ENCODE data around the gene LAD1. TPM values are rescaled to one million over a fixed set of nuclear protein-coding genes. Genes with fewer than 3 reads are reported as not detected.

The LAD1 gene
- total RNA-seq, 1 donor from 2014 or later = 1.2 TPM

DNA sequence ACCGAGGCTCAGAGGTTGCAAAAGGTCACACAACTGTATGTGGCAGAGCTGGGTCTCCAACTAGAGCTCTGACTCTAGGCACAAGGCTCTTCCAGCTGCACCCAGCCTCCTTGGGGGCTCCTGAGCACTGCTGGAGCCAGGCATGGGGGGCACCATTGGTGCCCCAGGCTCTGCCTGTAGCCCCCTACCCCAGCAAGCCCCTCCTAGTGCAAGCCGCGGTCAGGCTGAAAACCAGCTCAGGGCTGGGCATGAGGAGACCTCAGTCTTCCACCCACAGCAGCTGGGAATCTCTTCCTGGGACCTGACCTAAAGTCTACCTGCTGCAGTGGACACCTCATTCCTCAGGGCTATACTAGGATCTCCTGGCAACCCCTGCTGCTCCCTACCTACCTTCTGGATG lies 36.2 kb downstream of the LAD1 start:
- H3K9ac ChIP-seq (ENCODE audit: low read length) = no peak overlapping the region
- peaks cover 13% of the 10 kb centered on the region for H3K4me1 Mint-ChIP-seq (ENCODE audit: low read depth, unreplicated experiment)
- H3K36me3 Mint-ChIP-seq (ENCODE audit: low read depth, unreplicated experiment) = peaks cover 2% of the 10 kb centered on the region
- H4K20me1 ChIP-seq (ENCODE audit: insufficient read depth, low read length) = no peaks in the 10 kb centered on the region
- peaks cover 14% of the 10 kb centered on the region for H3K27me3 ChIP-seq (ENCODE audit: insufficient read depth, low read length)
- TF ChIP-seq EZH2 (IDR thresholded peaks at IDR 0.05; ENCODE audit: insufficient read depth, low read length) = no peak
- TF ChIP-seq, protein P1, sequence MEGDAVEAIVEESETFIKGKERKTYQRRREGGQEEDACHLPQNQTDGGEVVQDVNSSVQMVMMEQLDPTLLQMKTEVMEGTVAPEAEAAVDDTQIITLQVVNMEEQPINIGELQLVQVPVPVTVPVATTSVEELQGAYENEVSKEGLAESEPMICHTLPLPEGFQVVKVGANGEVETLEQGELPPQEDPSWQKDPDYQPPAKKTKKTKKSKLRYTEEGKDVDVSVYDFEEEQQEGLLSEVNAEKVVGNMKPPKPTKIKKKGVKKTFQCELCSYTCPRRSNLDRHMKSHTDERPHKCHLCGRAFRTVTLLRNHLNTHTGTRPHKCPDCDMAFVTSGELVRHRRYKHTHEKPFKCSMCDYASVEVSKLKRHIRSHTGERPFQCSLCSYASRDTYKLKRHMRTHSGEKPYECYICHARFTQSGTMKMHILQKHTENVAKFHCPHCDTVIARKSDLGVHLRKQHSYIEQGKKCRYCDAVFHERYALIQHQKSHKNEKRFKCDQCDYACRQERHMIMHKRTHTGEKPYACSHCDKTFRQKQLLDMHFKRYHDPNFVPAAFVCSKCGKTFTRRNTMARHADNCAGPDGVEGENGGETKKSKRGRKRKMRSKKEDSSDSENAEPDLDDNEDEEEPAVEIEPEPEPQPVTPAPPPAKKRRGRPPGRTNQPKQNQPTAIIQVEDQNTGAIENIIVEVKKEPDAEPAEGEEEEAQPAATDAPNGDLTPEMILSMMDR (IDR thresholded peaks at IDR 0.05; ENCODE audit: insufficient read depth, low read depth, low read length) = no peak
- no peaks in the 10 kb centered on the region for H3K4me1 ChIP-seq (ENCODE audit: insufficient read depth, low read length)
- H3K27me3 Mint-ChIP-seq (ENCODE audit: low read depth, unreplicated experiment) = peaks cover 47% of the 10 kb centered on the region
- no peak overlapping the region for H3K4me2 ChIP-seq (ENCODE audit: low read length)
- H3K79me2 ChIP-seq (ENCODE audit: insufficient read depth, low read length) = no peaks in the 10 kb centered on the region
- no peaks in the 10 kb centered on the region for H3K9me3 Mint-ChIP-seq (ENCODE audit: unreplicated experiment)
- no peak overlapping the region for H3K27ac Mint-ChIP-seq (ENCODE audit: unreplicated experiment)
- no peak for FAIRE-seq
- no peak overlapping the region for H3K27ac ChIP-seq (ENCODE audit: low read depth, low read length)
- DNase-seq (ENCODE audit: low read depth) = no peak
- H3K4me3 ChIP-seq (ENCODE audit: insufficient read depth, low read depth, low read length) = no peak overlapping the region
- H2AFZ ChIP-seq (ENCODE audit: low read depth, low read length) = no peak overlapping the region
- H3K4me3 Mint-ChIP-seq (ENCODE audit: unreplicated experiment) = no peak overlapping the region
- no peaks in the 10 kb centered on the region for H3K36me3 ChIP-seq (ENCODE audit: insufficient read depth, low read length)
- no peaks in the 10 kb centered on the region for H3K9me3 ChIP-seq (ENCODE audit: insufficient read depth, low read depth, low read length)

DNA sequence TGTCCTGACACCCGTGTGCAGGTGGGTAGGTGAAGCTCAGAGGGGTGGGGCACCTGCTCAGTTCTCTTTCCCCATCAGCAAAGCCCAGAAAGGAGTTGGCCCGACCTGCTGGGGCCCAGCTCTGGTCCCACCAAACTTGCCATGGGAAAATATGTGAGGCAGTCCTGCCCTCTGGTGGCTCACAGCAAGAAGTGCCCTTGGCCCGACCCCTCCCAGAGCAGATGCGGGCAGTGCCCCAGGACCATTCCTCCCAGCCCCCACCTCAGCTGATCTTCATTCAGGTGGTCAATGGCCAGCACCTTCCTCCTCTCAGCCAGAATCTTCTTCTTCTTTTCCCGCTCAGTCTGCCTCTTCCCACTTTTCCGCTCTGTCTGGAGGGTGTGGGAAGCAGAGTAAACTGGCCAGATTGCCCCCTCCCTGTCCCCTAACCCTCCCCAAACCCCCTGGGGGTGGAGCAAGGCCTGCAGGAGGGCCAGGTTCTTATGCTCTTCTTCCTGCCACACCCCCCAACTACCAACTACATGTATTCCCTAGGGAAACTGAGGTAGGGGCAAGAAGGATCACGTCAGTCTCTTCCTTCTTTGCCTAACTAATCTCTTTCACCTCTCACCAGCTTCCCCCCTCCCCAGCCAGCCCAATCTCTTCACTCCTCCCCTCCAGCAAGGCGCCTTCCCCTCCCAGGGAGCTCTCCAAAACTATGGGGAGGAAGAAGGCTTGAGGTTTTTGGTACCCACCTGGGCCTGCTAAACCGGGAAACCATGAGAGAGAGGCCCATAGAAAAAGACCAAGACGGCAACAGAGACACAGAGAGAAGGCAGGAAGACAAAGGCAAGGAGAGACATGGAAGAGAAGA lies 37.2 kb downstream of the LAD1 start:
- Histone ChIP-seq H3K27me3 (ENCODE audit: insufficient read depth, low read length) (peaks cover 8% of the 10 kb centered on the region), H3K4me1 (ENCODE audit: insufficient read depth, low read length) (no peaks in the 10 kb centered on the region), H3K4me2 (ENCODE audit: low read length) (no peak overlapping the region), H3K9ac (ENCODE audit: low read length) (no peak overlapping the region), H2AFZ (ENCODE audit: low read depth, low read length) (no peak overlapping the region), H3K79me2 (ENCODE audit: insufficient read depth, low read length) (no peaks in the 10 kb centered on the region), H3K27ac (ENCODE audit: low read depth, low read length) (no peak overlapping the region), H3K36me3 (ENCODE audit: insufficient read depth, low read length) (no peaks in the 10 kb centered on the region), H3K9me3 (ENCODE audit: insufficient read depth, low read depth, low read length) (no peaks in the 10 kb centered on the region), H4K20me1 (ENCODE audit: insufficient read depth, low read length) (no peaks in the 10 kb centered on the region), H3K4me3 (ENCODE audit: insufficient read depth, low read depth, low read length) (no peak overlapping the region)
- H3K27me3 Mint-ChIP-seq (ENCODE audit: low read depth, unreplicated experiment) = peaks cover 40% of the 10 kb centered on the region
- DNase-seq (ENCODE audit: low read depth) (no peak), FAIRE-seq (no peak)
- H3K4me3 Mint-ChIP-seq (ENCODE audit: unreplicated experiment) = no peak overlapping the region
- H3K4me1 Mint-ChIP-seq (ENCODE audit: low read depth, unreplicated experiment) = peaks cover 13% of the 10 kb centered on the region
- H3K9me3 Mint-ChIP-seq (ENCODE audit: unreplicated experiment) = no peaks in the 10 kb centered on the region
- no peak overlapping the region for H3K27ac Mint-ChIP-seq (ENCODE audit: unreplicated experiment)
- no peak for TF ChIP-seq EZH2 (IDR thresholded peaks at IDR 0.05; ENCODE audit: insufficient read depth, low read length)
- TF ChIP-seq, protein P1 (IDR thresholded peaks at IDR 0.05; ENCODE audit: insufficient read depth, low read depth, low read length) = peak; percentile 61
- no peaks in the 10 kb centered on the region for H3K36me3 Mint-ChIP-seq (ENCODE audit: low read depth, unreplicated experiment)

Data from astrocyte (in vitro differentiated cells and primary cell).